Tibial artery (tissue), 4 donors: Measurements from ENCODE around the gene KIRREL3.

Experiments
- DNase-seq, 2 donors: peaks; one replicate each; pipeline ENCODE4 v3.0.0-alpha.2; 2019
- H3K27ac ChIP-seq, 2 donors: fragments of 200-600 bp; sonication (generic) in 1 of 2; 1 replicate in 1 of 2; 2 replicates in 1 of 2; pipeline ENCODE4 v1.5.1; 2018 to 2019; ENCODE audit warnings: mild to moderate bottlenecking in 1 of 2
- H3K27me3 ChIP-seq, 2 donors: fragments of 200-600 bp; sonication (generic) in 1 of 2; one replicate each; pipeline versions ENCODE4 v1.5.1 to v1.6.0; 2016 to 2019
- H3K36me3 ChIP-seq, 3 donors: fragments of 200-600 bp; sonication (generic) in 2 of 3; one replicate each; pipeline ENCODE4 v1.5.1; 2016 to 2019; ENCODE audit warnings: mild to moderate bottlenecking in 2 of 3
- H3K4me1 ChIP-seq, 4 donors: fragments of 200-600 bp; sonication (generic) in 2 of 4; 1 replicate in 3 of 4; 2 replicates in 1 of 4; pipeline ENCODE4 v1.5.1; 2016 to 2019
- H3K4me3 ChIP-seq, 2 donors: fragments of 200-600 bp; sonication (generic) in 1 of 2; 1 replicate in 1 of 2; 2 replicates in 1 of 2; pipeline ENCODE4 v1.5.1; 2018 to 2019; ENCODE audit warnings: mild to moderate bottlenecking in 2 of 2
- H3K9me3 ChIP-seq, 3 donors: fragments of 200-600 bp; sonication (generic) in 1 of 3; one replicate each; pipeline ENCODE4 v1.5.1; 2016 to 2019
- intact Hi-C: fragments of 100-400 bp; cut with DNase I; formaldehyde crosslinking; loops from one replicate; pipeline ENCODE4 v1.15.0; 2023; ENCODE audit warnings: low total_unique reads
- TF ChIP-seq, protein P1 (sequence below), 2 experiments: fragments of 200-600 bp in 1 of 2; fragments of 450-650 bp in 1 of 2; IDR thresholded peaks; one replicate each; pipeline ENCODE4 v1.5.1; 2017 to 2019; ENCODE audit warnings: antibody characterized with exemption in 2 of 2, mild to moderate bottlenecking in 1 of 2, moderate library complexity in 1 of 2

The KIRREL3 gene

GRCh38 chr11:126969865-126970479 is 30.6 kb downstream of the KIRREL3 start:
- no peak overlapping the region for H3K27ac ChIP-seq
- intact Hi-C loops, result no loop called here

DNA sequence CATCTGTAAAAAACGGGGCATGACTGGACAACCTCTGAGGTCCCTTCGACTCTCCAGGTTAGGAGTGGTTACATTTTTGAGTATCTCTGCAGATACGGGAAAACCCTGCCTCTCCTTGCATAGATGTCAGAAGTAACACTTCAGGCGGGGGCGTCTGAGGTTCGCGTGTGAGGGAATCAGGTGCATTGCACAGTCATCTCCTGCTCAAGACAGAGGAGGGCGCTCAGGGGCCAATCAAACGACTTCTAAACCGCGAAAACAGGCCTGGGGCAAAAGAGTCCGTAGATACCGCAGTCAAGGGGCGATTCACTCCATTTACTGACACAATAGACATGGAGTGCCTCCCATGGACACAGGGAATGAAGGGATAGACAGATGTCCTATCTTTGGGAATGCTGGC is 31.7 kb downstream of the KIRREL3 start:
- H3K27me3 ChIP-seq, result peaks cover 0 to 5% of the 10 kb centered on the region in 2 donors
- H3K4me3 ChIP-seq, result no peak overlapping the region
- TF ChIP-seq, protein P1, sequence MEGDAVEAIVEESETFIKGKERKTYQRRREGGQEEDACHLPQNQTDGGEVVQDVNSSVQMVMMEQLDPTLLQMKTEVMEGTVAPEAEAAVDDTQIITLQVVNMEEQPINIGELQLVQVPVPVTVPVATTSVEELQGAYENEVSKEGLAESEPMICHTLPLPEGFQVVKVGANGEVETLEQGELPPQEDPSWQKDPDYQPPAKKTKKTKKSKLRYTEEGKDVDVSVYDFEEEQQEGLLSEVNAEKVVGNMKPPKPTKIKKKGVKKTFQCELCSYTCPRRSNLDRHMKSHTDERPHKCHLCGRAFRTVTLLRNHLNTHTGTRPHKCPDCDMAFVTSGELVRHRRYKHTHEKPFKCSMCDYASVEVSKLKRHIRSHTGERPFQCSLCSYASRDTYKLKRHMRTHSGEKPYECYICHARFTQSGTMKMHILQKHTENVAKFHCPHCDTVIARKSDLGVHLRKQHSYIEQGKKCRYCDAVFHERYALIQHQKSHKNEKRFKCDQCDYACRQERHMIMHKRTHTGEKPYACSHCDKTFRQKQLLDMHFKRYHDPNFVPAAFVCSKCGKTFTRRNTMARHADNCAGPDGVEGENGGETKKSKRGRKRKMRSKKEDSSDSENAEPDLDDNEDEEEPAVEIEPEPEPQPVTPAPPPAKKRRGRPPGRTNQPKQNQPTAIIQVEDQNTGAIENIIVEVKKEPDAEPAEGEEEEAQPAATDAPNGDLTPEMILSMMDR (IDR thresholded peaks at IDR 0.05), result no peak
- no peaks in the 10 kb centered on the region for H3K4me1 ChIP-seq
- no peak for DNase-seq
- no peaks in the 10 kb centered on the region for H3K9me3 ChIP-seq
- no peaks in the 10 kb centered on the region for H3K36me3 ChIP-seq
- H3K27ac ChIP-seq, result no peak overlapping the region
- intact Hi-C loops, result no loop called here

More at GRCh38 chr11:126969865-126970479, 30.6 kb downstream of the KIRREL3 start:
- H3K4me1 ChIP-seq, result no peaks in the 10 kb centered on the region
- TF ChIP-seq, protein P1 (IDR thresholded peaks at IDR 0.05), result no peak
- H3K27me3 ChIP-seq, result peaks cover 0 to 8% of the 10 kb centered on the region in 2 donors
- no peaks in the 10 kb centered on the region for H3K9me3 ChIP-seq
- H3K4me3 ChIP-seq, result no peak overlapping the region
- no peaks in the 10 kb centered on the region for H3K36me3 ChIP-seq
- DNase-seq, result no peak

DNA sequence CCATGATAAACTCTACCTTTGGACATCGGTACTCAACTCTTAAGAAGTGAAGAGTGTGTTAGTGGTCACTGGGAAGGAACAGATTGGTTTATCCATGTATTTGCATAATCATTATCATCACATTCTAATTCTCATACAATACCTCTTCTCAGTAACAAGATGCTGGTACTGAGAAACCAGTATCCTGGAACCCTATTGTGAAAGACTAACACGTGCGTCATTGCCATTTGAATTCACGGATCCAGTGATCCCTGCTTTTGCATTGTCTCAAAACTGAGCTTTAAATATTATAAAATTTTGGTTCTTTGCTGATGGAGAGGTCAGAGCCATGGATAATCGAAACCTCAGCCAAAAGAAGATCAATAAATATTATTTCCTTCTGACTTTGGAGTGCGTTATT is 35.2 kb downstream of the KIRREL3 start:
- TF ChIP-seq, protein P1 (IDR thresholded peaks at IDR 0.05), result no peak
- intact Hi-C loops, result no loop called here
- Histone ChIP-seq H3K27me3 (peaks cover 0 to 5% of the 10 kb centered on the region in 2 donors), H3K4me3 (no peak overlapping the region), H3K9me3 (no peaks in the 10 kb centered on the region), H3K4me1 (no peaks in the 10 kb centered on the region), H3K36me3 (no peaks in the 10 kb centered on the region), H3K27ac (no peak overlapping the region)
- DNase-seq, result no peak

DNA sequence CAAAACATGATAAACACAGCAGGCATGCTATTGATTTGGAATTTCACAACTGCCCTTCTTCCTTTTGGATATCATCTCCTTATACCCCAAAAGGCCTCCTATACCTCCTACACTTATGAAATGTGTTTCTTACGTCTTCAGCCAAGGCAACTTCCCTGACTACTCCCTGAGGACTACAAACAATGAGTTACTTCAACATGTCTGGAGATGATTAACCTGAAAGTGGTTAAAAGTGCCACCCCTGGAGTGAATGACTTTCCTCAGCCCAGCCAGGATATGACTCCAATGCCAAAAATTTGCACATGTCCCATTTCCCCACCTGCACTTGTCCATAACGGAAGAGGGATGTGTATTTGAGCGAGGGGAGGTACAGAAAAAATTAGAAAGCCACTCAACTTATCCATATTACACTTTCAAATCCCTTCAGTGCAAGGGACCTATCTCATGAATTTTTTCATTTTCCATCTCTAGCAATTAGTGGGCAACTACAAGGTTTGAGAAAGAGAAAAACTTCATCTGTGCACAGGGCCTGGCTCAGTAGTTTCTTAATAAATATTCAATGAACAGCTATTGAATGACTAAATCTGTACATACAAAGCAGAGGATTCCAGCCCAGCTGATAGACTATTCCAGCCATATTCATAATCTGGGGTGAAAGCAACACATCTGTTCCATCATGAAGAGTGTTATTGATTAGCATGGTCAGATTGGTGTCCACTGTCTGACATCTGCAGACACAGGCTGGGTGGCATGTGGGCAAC is 36.8 kb downstream of the KIRREL3 start:
- TF ChIP-seq, protein P1 (IDR thresholded peaks at IDR 0.05), result no peak
- no peak for DNase-seq
- no peaks in the 10 kb centered on the region for H3K4me1 ChIP-seq
- H3K9me3 ChIP-seq, result no peaks in the 10 kb centered on the region
- peaks cover 0 to 2% of the 10 kb centered on the region in 2 donors for H3K27me3 ChIP-seq
- H3K27ac ChIP-seq, result no peak overlapping the region
- intact Hi-C loops, result no loop called here
- no peak overlapping the region for H3K4me3 ChIP-seq
- H3K36me3 ChIP-seq, result no peaks in the 10 kb centered on the region

GRCh38 chr11:126963115-126963514 is 37.5 kb downstream of the KIRREL3 start:
- no peak for DNase-seq
- no peaks in the 10 kb centered on the region for H3K4me1 ChIP-seq
- no peaks in the 10 kb centered on the region for H3K27me3 ChIP-seq
- no peak overlapping the region for H3K27ac ChIP-seq
- TF ChIP-seq, protein P1 (IDR thresholded peaks at IDR 0.05), result no peak
- H3K9me3 ChIP-seq, result no peaks in the 10 kb centered on the region
- H3K36me3 ChIP-seq, result no peaks in the 10 kb centered on the region
- intact Hi-C loops, result no loop called here
- H3K4me3 ChIP-seq, result no peak overlapping the region
